ENCODE measurements around the gene MPHOSPH10.
A peak's percentile ranks its signal among the peaks of the same experiment; 100 is the strongest.
"Not testable (repeated sequence)": the region's sequence is repeated elsewhere in the genome, so short reads cannot be mapped to it uniquely, and the experiment has no call there.

Gene MPHOSPH10

GRCh38 chr2:71125506-71126294 lies 4.7 kb upstream of the MPHOSPH10 start:
- Histone ChIP-seq H3K9ac (ENCODE audit: low read length in 2 of 2) (no peak overlapping the region), H3K4me1 (ENCODE audit: control insufficient read depth, insufficient read depth, low read length) (peaks cover 2% of the 10 kb centered on the region), H3K27ac (ENCODE audit: low read length) (no peak overlapping the region), H3K36me3 (ENCODE audit: control insufficient read depth in 2 of 2, insufficient read depth in 2 of 2, low read length in 2 of 2) (peaks cover 0 to 9% of the 10 kb centered on the region in 2 donors), H3K27me3 (ENCODE audit: control insufficient read depth in 1 of 2, insufficient read depth in 2 of 2, low read length in 2 of 2) (no peaks in the 10 kb centered on the region), H3K9me3 (ENCODE audit: control insufficient read depth in 2 of 2, low read length in 2 of 2) (no peaks in the 10 kb centered on the region), H3K4me3 (ENCODE audit: low read length in 2 of 2) (no peak overlapping the region)

GRCh38 chr2:71126957-71127356 lies 3.5 kb upstream of the MPHOSPH10 start:
- H3K4me3 ChIP-seq (ENCODE audit: low read length in 2 of 2) = no peak overlapping the region

DNA sequence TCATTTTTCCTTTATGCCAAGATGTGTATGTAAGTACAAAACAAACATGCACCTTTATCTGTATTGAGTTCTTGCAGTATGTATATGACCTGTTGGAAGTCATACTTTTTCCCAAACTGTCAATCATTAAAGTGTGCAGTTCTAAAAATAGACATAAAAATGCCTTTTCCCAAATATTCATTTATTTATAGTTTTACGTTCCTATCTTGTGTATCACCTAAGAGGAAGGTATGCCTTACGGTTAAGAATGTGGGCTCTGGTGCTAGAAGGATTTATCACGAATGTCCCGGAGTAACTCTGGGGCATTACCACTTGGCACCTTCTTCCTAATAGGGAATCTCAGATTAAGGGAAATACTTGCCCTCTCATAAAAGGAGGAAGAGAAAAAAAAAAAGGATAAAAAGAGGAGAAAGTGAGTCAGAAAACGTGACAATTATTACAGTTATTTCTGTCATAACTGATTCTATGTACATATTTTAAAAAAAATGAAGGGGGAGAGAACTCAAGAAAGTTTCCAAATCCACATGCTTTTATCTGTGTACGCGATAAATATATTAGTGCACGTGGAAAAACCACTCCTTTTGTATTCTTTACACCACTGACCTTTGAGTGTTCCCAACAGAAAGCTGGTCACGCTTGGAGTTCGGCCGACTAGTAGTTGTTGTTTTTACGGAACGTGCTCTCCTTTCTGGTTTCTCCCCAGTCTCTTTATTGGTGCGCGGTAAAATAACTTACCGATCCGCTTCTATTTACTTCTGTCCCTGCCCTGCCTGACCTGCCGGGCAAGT lies 1.1 kb upstream of the MPHOSPH10 start:
- Histone ChIP-seq H3K27me3 (ENCODE audit: control insufficient read depth in 1 of 2, insufficient read depth in 2 of 2, low read length in 2 of 2) (no peaks in the 10 kb centered on the region), H3K4me3 (ENCODE audit: low read length in 2 of 2) (peak overlapping the region; percentile 97 to 100), H3K9me3 (ENCODE audit: control insufficient read depth in 2 of 2, low read length in 2 of 2) (no peaks in the 10 kb centered on the region), H3K4me1 (ENCODE audit: control insufficient read depth, insufficient read depth, low read length) (peaks cover 15% of the 10 kb centered on the region), H3K27ac (ENCODE audit: low read length) (peak overlapping the region; percentile 93), H3K36me3 (ENCODE audit: control insufficient read depth in 2 of 2, insufficient read depth in 2 of 2, low read length in 2 of 2) (peaks cover 6 to 8% of the 10 kb centered on the region in 2 donors), H3K9ac (ENCODE audit: low read length in 2 of 2) (peak overlapping the region; percentile 90 to 92)

More at GRCh38 chr2:71126957-71127356, 3.5 kb upstream of the MPHOSPH10 start:
- Histone ChIP-seq H3K9ac (ENCODE audit: low read length in 2 of 2) (no peak overlapping the region), H3K27ac (ENCODE audit: low read length) (no peak overlapping the region), H3K36me3 (ENCODE audit: control insufficient read depth in 2 of 2, insufficient read depth in 2 of 2, low read length in 2 of 2) (peaks cover 0 to 3% of the 10 kb centered on the region in 2 donors), H3K4me1 (ENCODE audit: control insufficient read depth, insufficient read depth, low read length) (peaks cover 12% of the 10 kb centered on the region), H3K9me3 (ENCODE audit: control insufficient read depth in 2 of 2, low read length in 2 of 2) (no peaks in the 10 kb centered on the region), H3K27me3 (ENCODE audit: control insufficient read depth in 1 of 2, insufficient read depth in 2 of 2, low read length in 2 of 2) (no peaks in the 10 kb centered on the region)

DNA sequence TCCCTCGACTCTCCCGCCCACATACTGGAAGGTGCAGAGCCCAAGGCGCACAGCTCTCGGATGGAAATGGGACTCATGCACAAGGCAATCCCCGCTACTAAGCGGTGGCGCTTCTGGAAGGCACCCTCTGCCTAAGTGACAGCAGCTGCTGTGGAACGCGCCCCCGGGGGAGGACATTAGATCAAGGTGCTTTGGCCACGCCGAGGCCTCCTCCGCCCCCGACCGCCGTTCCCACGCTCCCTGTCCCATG lies 607 bp upstream of the MPHOSPH10 start:
- Histone ChIP-seq H3K4me1 (ENCODE audit: control insufficient read depth, insufficient read depth, low read length) (peaks cover 15% of the 10 kb centered on the region), H3K9ac (ENCODE audit: low read length in 2 of 2) (peak overlapping the region; percentile 90 to 92), H3K9me3 (ENCODE audit: control insufficient read depth in 2 of 2, low read length in 2 of 2) (no peaks in the 10 kb centered on the region), H3K27me3 (ENCODE audit: control insufficient read depth in 1 of 2, insufficient read depth in 2 of 2, low read length in 2 of 2) (no peaks in the 10 kb centered on the region), H3K36me3 (ENCODE audit: control insufficient read depth in 2 of 2, insufficient read depth in 2 of 2, low read length in 2 of 2) (peaks cover 10 to 12% of the 10 kb centered on the region in 2 donors), H3K4me3 (ENCODE audit: low read length in 2 of 2) (peak overlapping the region; percentile 97 to 100), H3K27ac (ENCODE audit: low read length) (peak overlapping the region; percentile 93)

GRCh38 chr2:71130905-71131244 lies 441 bp downstream of the MPHOSPH10 start:
- Histone ChIP-seq H3K4me1 (ENCODE audit: control insufficient read depth, insufficient read depth, low read length) (peaks cover 15% of the 10 kb centered on the region), H3K4me3 (ENCODE audit: low read length in 2 of 2) (peak overlapping the region; percentile 97 to 100), H3K27me3 (ENCODE audit: control insufficient read depth in 1 of 2, insufficient read depth in 2 of 2, low read length in 2 of 2) (no peaks in the 10 kb centered on the region), H3K9ac (ENCODE audit: low read length in 2 of 2) (peak overlapping the region; percentile 90 to 92), H3K36me3 (ENCODE audit: control insufficient read depth in 2 of 2, insufficient read depth in 2 of 2, low read length in 2 of 2) (peaks cover 13 to 18% of the 10 kb centered on the region in 2 donors), H3K27ac (ENCODE audit: low read length) (peak overlapping the region; percentile 93), H3K9me3 (ENCODE audit: control insufficient read depth in 2 of 2, low read length in 2 of 2) (no peaks in the 10 kb centered on the region)

DNA sequence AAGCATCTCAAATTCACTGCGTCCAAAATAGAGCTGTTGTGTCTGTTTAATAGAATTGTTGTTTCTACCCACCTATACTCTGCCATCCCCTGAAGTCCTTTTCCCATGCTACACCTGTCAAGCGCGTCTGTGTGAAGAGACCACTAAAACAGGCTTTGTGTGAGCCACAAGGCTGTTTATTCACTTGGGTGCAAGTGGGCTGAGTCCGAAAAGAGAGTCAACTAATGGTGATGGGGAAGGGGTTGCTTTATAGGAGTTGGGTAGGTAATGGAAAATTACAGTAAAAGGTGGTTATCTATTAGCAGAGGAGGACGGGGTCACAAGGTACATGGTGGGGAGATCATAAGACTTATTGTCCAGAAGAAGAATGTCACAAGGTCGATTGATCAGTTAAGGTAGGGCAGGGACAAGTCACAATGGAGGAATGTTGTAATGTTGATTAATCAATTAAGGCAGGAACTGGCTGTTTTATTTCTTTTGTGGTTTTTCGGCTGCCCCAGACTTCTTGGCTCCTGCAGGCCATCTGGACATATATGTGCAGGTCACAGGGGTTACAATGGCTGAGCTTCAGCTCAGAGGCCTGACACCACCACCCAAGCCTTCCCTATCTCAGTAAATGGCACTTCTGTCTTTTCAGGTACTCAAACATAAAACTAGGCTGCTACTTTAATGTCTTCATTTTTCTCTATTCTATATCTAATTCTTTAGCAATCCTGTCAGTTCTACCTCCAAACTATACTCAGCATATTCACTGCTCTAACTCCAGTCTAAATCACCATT lies 1.1 kb downstream of the MPHOSPH10 start:
- Histone ChIP-seq H3K4me1 (ENCODE audit: control insufficient read depth, insufficient read depth, low read length) (peaks cover 13% of the 10 kb centered on the region), H3K27ac (ENCODE audit: low read length) (peak overlapping the region; percentile 93), H3K9ac (ENCODE audit: low read length in 2 of 2) (peak overlapping the region; percentile 90 to 92), H3K36me3 (ENCODE audit: control insufficient read depth in 2 of 2, insufficient read depth in 2 of 2, low read length in 2 of 2) (peaks cover 13 to 25% of the 10 kb centered on the region in 2 donors), H3K4me3 (ENCODE audit: low read length in 2 of 2) (peak overlapping the region; percentile 97 to 100)
- not testable (repeated sequence) for H3K27me3 ChIP-seq (ENCODE audit: control insufficient read depth in 1 of 2, insufficient read depth in 2 of 2, low read length in 2 of 2); H3K9me3 ChIP-seq (ENCODE audit: control insufficient read depth in 2 of 2, low read length in 2 of 2)

DNA sequence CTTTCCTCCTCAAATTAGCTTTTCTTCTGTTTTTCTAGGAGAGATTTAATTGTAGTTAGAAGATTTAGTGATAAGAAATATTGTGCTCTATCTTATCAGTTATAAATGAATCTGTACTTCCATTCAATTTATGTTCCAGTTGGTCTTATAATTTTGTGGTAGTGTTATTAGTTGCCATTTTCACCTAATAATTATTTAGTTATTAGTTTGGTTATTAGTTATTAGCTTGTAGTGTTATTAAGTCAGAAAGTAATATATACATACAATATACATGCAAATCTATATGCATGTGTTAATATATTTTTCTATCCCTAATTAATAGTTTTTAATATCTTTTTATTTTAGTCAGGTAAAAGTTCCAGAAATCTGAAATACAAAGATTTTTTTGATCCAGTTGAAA lies 3.2 kb downstream of the MPHOSPH10 start:
- Histone ChIP-seq H3K4me3 (ENCODE audit: low read length in 2 of 2) (no peak overlapping the region), H3K27me3 (ENCODE audit: control insufficient read depth in 1 of 2, insufficient read depth in 2 of 2, low read length in 2 of 2) (no peaks in the 10 kb centered on the region), H3K36me3 (ENCODE audit: control insufficient read depth in 2 of 2, insufficient read depth in 2 of 2, low read length in 2 of 2) (peaks cover 23 to 35% of the 10 kb centered on the region in 2 donors), H3K27ac (ENCODE audit: low read length) (no peak overlapping the region), H3K9ac (ENCODE audit: low read length in 2 of 2) (no peak overlapping the region), H3K4me1 (ENCODE audit: control insufficient read depth, insufficient read depth, low read length) (peaks cover 13% of the 10 kb centered on the region), H3K9me3 (ENCODE audit: control insufficient read depth in 2 of 2, low read length in 2 of 2) (no peaks in the 10 kb centered on the region)

GRCh38 chr2:71136174-71136573 lies 5.7 kb downstream of the MPHOSPH10 start:
- no peak overlapping the region for H3K4me3 ChIP-seq (ENCODE audit: low read length in 2 of 2)
- no peak overlapping the region for H3K27ac ChIP-seq (ENCODE audit: low read length)
- H3K9ac ChIP-seq (ENCODE audit: low read length in 2 of 2) = no peak overlapping the region
- no peaks in the 10 kb centered on the region for H3K27me3 ChIP-seq (ENCODE audit: control insufficient read depth in 1 of 2, insufficient read depth in 2 of 2, low read length in 2 of 2)
- peaks cover 10% of the 10 kb centered on the region for H3K4me1 ChIP-seq (ENCODE audit: control insufficient read depth, insufficient read depth, low read length)
- H3K36me3 ChIP-seq (ENCODE audit: control insufficient read depth in 2 of 2, insufficient read depth in 2 of 2, low read length in 2 of 2) = peaks cover 43 to 58% of the 10 kb centered on the region in 2 donors
- no peaks in the 10 kb centered on the region for H3K9me3 ChIP-seq (ENCODE audit: control insufficient read depth in 2 of 2, low read length in 2 of 2)

DNA sequence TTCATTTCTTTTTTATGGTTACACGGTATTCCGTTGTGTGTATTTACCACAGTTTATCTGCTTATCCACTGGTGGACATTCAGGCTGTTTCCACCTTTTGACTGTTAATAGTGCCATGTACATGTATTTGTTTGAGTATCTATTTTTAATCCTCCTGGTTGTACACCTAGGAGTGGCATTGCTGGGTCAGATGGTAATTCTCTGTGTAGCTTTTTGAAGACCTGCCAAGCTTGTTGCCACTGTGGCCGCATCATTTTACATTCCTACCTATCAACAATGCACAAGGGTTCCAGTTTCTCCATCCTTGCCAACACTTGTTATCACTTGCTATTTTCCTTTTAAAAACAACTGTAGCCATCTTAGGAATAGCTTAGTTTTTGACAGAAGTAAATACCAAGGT lies 13.3 kb downstream of the MPHOSPH10 start:
- H3K36me3 ChIP-seq (ENCODE audit: control insufficient read depth in 2 of 2, insufficient read depth in 2 of 2, low read length in 2 of 2) = peaks cover 64 to 75% of the 10 kb centered on the region in 2 donors
- no peaks in the 10 kb centered on the region for H3K27me3 ChIP-seq (ENCODE audit: control insufficient read depth in 1 of 2, insufficient read depth in 2 of 2, low read length in 2 of 2)
- no peaks in the 10 kb centered on the region for H3K4me1 ChIP-seq (ENCODE audit: control insufficient read depth, insufficient read depth, low read length)
- no peaks in the 10 kb centered on the region for H3K9me3 ChIP-seq (ENCODE audit: control insufficient read depth in 2 of 2, low read length in 2 of 2)
- H3K27ac ChIP-seq (ENCODE audit: low read length) = no peak overlapping the region
- H3K9ac ChIP-seq (ENCODE audit: low read length in 2 of 2) = no peak overlapping the region
- H3K4me3 ChIP-seq (ENCODE audit: low read length in 2 of 2) = no peak overlapping the region

DNA sequence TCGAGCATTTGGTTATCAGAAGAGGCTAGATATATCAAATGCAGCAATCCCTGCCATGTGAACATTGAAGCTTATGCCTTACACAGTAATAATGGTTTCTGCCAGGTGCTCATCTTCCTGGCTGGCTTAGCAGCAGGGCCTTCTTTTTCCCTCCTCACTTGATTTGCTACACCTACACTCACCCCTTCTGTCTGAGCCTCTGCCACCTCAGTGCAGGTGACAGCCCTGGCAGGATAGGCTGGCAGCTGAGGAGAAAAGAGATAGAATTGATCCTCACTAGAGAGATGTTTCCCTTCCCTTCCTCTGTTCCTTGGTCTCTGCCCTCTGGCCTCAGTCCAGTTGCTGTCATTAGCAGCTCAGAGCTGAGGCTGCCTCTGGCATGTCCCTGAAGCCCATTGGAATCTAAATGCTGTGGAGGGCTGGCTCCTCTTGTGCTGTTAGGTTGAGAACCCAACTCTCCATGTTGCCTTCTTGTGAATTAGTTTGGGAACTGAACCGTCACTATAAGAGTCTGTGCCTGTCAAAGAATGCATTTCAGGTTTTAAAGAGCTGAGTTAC lies 18.2 kb downstream of the MPHOSPH10 start:
- Histone ChIP-seq H3K27ac (ENCODE audit: low read length) (no peak overlapping the region), H3K9ac (ENCODE audit: low read length in 2 of 2) (no peak overlapping the region), H3K27me3 (ENCODE audit: control insufficient read depth in 1 of 2, insufficient read depth in 2 of 2, low read length in 2 of 2) (no peaks in the 10 kb centered on the region), H3K9me3 (ENCODE audit: control insufficient read depth in 2 of 2, low read length in 2 of 2) (no peaks in the 10 kb centered on the region), H3K4me1 (ENCODE audit: control insufficient read depth, insufficient read depth, low read length) (no peaks in the 10 kb centered on the region), H3K4me3 (ENCODE audit: low read length in 2 of 2) (no peak overlapping the region), H3K36me3 (ENCODE audit: control insufficient read depth in 2 of 2, insufficient read depth in 2 of 2, low read length in 2 of 2) (peaks cover 40 to 50% of the 10 kb centered on the region in 2 donors)

Measured in stomach smooth muscle (tissue), 2 donors.